ENCODE data around the gene GADD45B. TPM values are rescaled to one million over a fixed set of nuclear protein-coding genes. Genes with fewer than 3 reads are reported as not detected.
A peak's percentile ranks its signal among the peaks of the same experiment; 100 is the strongest.

GADD45B gene
- total RNA-seq, 2 donors from 2014 or later, result 60.9 to 94.1 TPM

GRCh38 chr19:2477732-2478191 lies 1.8 kb downstream of the GADD45B start:
- Mint-ChIP-seq H3K36me3 (peaks cover 34 to 45% of the 10 kb centered on the region in 2 donors), H3K27ac (peak overlapping the region; percentile 97 to 98)
- ATAC-seq, result peak in 1 of 2 donors; percentile 4

GRCh38 chr19:2478278-2478755 lies 2.4 kb downstream of the GADD45B start:
- DNase-seq (ENCODE audit: low spot score in 2 of 2), result peak in 1 of 2 donors; percentile 52
- peaks cover 34 to 49% of the 10 kb centered on the region in 2 donors for H3K36me3 Mint-ChIP-seq
- peak overlapping the region; percentile 91 to 98 for H3K27ac Mint-ChIP-seq
- peaks cover 8 to 9% of the 10 kb centered on the region in 2 donors for H3K9me3 Mint-ChIP-seq
- peak; percentile 0 to 1 for ATAC-seq

More at GRCh38 chr19:2477732-2478191, 1.8 kb downstream of the GADD45B start:
- peaks cover 4 to 5% of the 10 kb centered on the region in 2 donors for H3K9me3 Mint-ChIP-seq
- peak in 1 of 2 donors; percentile 38 for DNase-seq (ENCODE audit: low spot score in 2 of 2)

- peak; percentile 1 to 37 for ATAC-seq
- DNase-seq (ENCODE audit: low spot score in 2 of 2), result peak; percentile 56 to 85
- H3K9me3 Mint-ChIP-seq, result peaks cover 12 to 13% of the 10 kb centered on the region in 2 donors
- peaks cover 39 to 53% of the 10 kb centered on the region in 2 donors for H3K36me3 Mint-ChIP-seq
- H3K27ac Mint-ChIP-seq, result peak overlapping the region; percentile 91 to 98
Observed at GRCh38 chr19:2478756-2479555, 3.0 kb downstream of the GADD45B start.

- H3K36me3 Mint-ChIP-seq, result peaks cover 42 to 56% of the 10 kb centered on the region in 2 donors
- peak overlapping the region in 1 of 2 donors; percentile 98 for H3K27ac Mint-ChIP-seq
Observed at GRCh38 chr19:2479556-2480194, 3.7 kb downstream of the GADD45B start.

GRCh38 chr19:2481466-2481865 lies 5.5 kb downstream of the GADD45B start:
- no peak overlapping the region for H3K27ac Mint-ChIP-seq
- DNase-seq (ENCODE audit: low spot score in 2 of 2), result no peak
- H3K36me3 Mint-ChIP-seq, result peaks cover 36 to 50% of the 10 kb centered on the region in 2 donors
- peaks cover 14 to 19% of the 10 kb centered on the region in 2 donors for H3K9me3 Mint-ChIP-seq
- no peak for ATAC-seq

More at GRCh38 chr19:2479556-2480194, 3.7 kb downstream of the GADD45B start:
- no peak for DNase-seq (ENCODE audit: low spot score in 2 of 2)
- H3K9me3 Mint-ChIP-seq, result peaks cover 14 to 19% of the 10 kb centered on the region in 2 donors
- no peak for ATAC-seq

- Mint-ChIP-seq H3K27ac (no peak overlapping the region), H3K9me3 (peaks cover 14 to 19% of the 10 kb centered on the region in 2 donors), H3K36me3 (peaks cover 26 to 39% of the 10 kb centered on the region in 2 donors)
- no peak for ATAC-seq
- no peak for DNase-seq (ENCODE audit: low spot score in 2 of 2)
Observed at GRCh38 chr19:2482354-2483038, 6.6 kb downstream of the GADD45B start.

GRCh38 chr19:2483084-2483483 lies 7.2 kb downstream of the GADD45B start:
- no peak overlapping the region for H3K27ac Mint-ChIP-seq
- peaks cover 20 to 33% of the 10 kb centered on the region in 2 donors for H3K36me3 Mint-ChIP-seq
- H3K9me3 Mint-ChIP-seq, result peaks cover 14 to 19% of the 10 kb centered on the region in 2 donors
- no peak for ATAC-seq
- no peak for DNase-seq (ENCODE audit: low spot score in 2 of 2)

GRCh38 chr19:2483484-2484151 lies 7.7 kb downstream of the GADD45B start:
- DNase-seq (ENCODE audit: low spot score in 2 of 2), result no peak
- H3K9me3 Mint-ChIP-seq, result peaks cover 14 to 19% of the 10 kb centered on the region in 2 donors
- peaks cover 14 to 28% of the 10 kb centered on the region in 2 donors for H3K36me3 Mint-ChIP-seq
- H3K27ac Mint-ChIP-seq, result no peak overlapping the region
- ATAC-seq, result no peak

GRCh38 chr19:2484178-2484937 lies 8.4 kb downstream of the GADD45B start:
- DNase-seq (ENCODE audit: low spot score in 2 of 2), result no peak
- Mint-ChIP-seq H3K27ac (no peak overlapping the region), H3K36me3 (peaks cover 13 to 27% of the 10 kb centered on the region in 2 donors)

GRCh38 chr19:2485428-2485827 lies 9.5 kb downstream of the GADD45B start:
- peaks cover 13 to 27% of the 10 kb centered on the region in 2 donors for H3K36me3 Mint-ChIP-seq
- DNase-seq (ENCODE audit: low spot score in 2 of 2) (no peak), ATAC-seq (no peak)
- H3K27ac Mint-ChIP-seq, result no peak overlapping the region
- H3K9me3 Mint-ChIP-seq, result peaks cover 14 to 19% of the 10 kb centered on the region in 2 donors

More at GRCh38 chr19:2484178-2484937, 8.4 kb downstream of the GADD45B start:
- no peak for ATAC-seq
- peaks cover 14 to 19% of the 10 kb centered on the region in 2 donors for H3K9me3 Mint-ChIP-seq

- peaks cover 14 to 15% of the 10 kb centered on the region in 2 donors for H3K9me3 Mint-ChIP-seq
- H3K36me3 Mint-ChIP-seq, result peaks cover 13 to 17% of the 10 kb centered on the region in 2 donors
- DNase-seq (ENCODE audit: low spot score in 2 of 2), result no peak
- no peak for ATAC-seq
- no peak overlapping the region for H3K27ac Mint-ChIP-seq
Observed at GRCh38 chr19:2487090-2487489, 11.2 kb downstream of the GADD45B start.

GRCh38 chr19:2487842-2488241 lies 11.9 kb downstream of the GADD45B start:
- ATAC-seq, result no peak
- Mint-ChIP-seq H3K9me3 (peaks cover 9 to 15% of the 10 kb centered on the region in 2 donors), H3K27ac (no peak overlapping the region)

GRCh38 chr19:2488405-2488941 lies 12.5 kb downstream of the GADD45B start:
- DNase-seq (ENCODE audit: low spot score in 2 of 2) (no peak), ATAC-seq (peak; percentile 49 to 73)
- peaks cover 5 to 11% of the 10 kb centered on the region in 2 donors for H3K9me3 Mint-ChIP-seq
- H3K36me3 Mint-ChIP-seq, result peaks cover 7 to 8% of the 10 kb centered on the region in 2 donors
- no peak overlapping the region for H3K27ac Mint-ChIP-seq

More at GRCh38 chr19:2487842-2488241, 11.9 kb downstream of the GADD45B start:
- no peak for DNase-seq (ENCODE audit: low spot score in 2 of 2)
- peaks cover 8 to 11% of the 10 kb centered on the region in 2 donors for H3K36me3 Mint-ChIP-seq

- no peak for DNase-seq (ENCODE audit: low spot score in 2 of 2)
- Mint-ChIP-seq H3K27ac (no peak overlapping the region), H3K36me3 (peaks cover 1 to 2% of the 10 kb centered on the region in 2 donors), H3K9me3 (peaks cover 0 to 5% of the 10 kb centered on the region in 2 donors)
- peak; percentile 6 to 49 for ATAC-seq
Observed at GRCh38 chr19:2488942-2489731, 13.2 kb downstream of the GADD45B start.

Data from activated naive CD4-positive, alpha-beta T cell treated with anti-CD3 and anti-CD28 coated beads, Interleukin-2, amount 50 U/mL, for 72 hours (primary cell).